Measurements from ENCODE around the gene BPGM. TPM values are rescaled to one million over a fixed set of nuclear protein-coding genes. Genes with fewer than 3 reads are reported as not detected.

Gene BPGM
- total and polyA plus RNA-seq, 9 of the 15 experiments (the other 6 are each of a cell fraction or from before 2014, with no cell fraction given): 14.1 to 46.1 (median 21.2) TPM

DNA sequence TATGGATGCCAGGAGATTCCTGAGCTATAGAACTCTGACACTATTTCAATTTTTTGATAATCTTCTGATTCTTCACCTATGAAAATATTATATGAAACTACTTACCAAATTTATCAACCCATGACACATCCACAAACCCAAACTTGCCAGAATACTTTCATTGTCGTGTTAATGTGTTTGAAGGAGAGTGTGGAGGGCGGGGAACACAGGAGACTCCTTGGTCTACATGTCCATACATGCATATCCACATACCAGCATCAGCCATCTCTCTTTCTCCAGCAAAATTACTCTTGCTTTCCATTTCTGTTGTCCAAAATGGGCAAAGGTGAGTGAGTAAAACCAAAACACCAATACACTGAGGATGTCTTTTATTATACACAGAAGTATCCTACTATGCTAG lies 23.5 kb upstream of the BPGM start (continued):
- TF ChIP-seq, protein P1, sequence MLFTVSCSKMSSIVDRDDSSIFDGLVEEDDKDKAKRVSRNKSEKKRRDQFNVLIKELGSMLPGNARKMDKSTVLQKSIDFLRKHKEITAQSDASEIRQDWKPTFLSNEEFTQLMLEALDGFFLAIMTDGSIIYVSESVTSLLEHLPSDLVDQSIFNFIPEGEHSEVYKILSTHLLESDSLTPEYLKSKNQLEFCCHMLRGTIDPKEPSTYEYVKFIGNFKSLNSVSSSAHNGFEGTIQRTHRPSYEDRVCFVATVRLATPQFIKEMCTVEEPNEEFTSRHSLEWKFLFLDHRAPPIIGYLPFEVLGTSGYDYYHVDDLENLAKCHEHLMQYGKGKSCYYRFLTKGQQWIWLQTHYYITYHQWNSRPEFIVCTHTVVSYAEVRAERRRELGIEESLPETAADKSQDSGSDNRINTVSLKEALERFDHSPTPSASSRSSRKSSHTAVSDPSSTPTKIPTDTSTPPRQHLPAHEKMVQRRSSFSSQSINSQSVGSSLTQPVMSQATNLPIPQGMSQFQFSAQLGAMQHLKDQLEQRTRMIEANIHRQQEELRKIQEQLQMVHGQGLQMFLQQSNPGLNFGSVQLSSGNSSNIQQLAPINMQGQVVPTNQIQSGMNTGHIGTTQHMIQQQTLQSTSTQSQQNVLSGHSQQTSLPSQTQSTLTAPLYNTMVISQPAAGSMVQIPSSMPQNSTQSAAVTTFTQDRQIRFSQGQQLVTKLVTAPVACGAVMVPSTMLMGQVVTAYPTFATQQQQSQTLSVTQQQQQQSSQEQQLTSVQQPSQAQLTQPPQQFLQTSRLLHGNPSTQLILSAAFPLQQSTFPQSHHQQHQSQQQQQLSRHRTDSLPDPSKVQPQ (CRISPR knock-in tag; IDR thresholded peaks at IDR 0.05; ENCODE audit: borderline replicate concordance): no peak
- TF ChIP-seq, protein P2, sequence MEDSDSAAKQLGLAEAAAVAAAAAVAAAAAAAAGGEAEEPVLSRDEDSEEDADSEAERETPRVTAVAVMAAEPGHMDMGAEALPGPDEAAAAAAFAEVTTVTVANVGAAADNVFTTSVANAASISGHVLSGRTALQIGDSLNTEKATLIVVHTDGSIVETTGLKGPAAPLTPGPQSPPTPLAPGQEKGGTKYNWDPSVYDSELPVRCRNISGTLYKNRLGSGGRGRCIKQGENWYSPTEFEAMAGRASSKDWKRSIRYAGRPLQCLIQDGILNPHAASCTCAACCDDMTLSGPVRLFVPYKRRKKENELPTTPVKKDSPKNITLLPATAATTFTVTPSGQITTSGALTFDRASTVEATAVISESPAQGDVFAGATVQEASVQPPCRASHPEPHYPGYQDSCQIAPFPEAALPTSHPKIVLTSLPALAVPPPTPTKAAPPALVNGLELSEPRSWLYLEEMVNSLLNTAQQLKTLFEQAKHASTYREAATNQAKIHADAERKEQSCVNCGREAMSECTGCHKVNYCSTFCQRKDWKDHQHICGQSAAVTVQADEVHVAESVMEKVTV (CRISPR knock-in tag; IDR thresholded peaks at IDR 0.05): no peak

DNA sequence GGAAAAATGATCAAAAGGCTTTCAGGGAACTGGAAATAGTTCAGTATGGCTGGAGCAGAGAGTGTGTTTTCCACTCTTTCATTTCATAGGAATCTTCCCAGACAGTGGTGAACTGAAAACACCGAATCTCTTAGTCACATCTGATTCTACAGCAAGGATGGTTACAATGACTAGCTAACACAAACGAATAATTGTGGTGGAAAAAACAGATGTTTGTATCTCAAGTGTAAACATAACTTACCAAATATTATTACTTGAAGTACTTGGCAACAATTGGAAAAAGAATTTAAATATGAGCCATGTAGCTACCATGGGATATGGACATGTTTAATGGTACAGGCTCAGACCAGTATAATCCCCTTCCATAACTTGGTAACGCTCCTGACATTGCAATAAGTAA lies 21.1 kb upstream of the BPGM start:
- DNase-seq (ENCODE audit: extremely low read depth in 1 of 4, low spot score in 3 of 4): no peak
- in situ Hi-C loops (cut with MboI): loop anchor here (5.0 kb wide), 1 partner anchor 322 kb away; no protein-coding TSS in a partner anchor
- H3K9me1 ChIP-seq (ENCODE audit: control insufficient read depth, insufficient read depth, low read length): no peaks in the 10 kb centered on the region
- no peaks in the 10 kb centered on the region for H3K79me2 ChIP-seq (ENCODE audit: control insufficient read depth, insufficient read depth, low read length)
- H3K27me3 ChIP-seq (ENCODE audit: control insufficient read depth in 2 of 2, insufficient read depth in 2 of 2, low read length in 2 of 2): peaks cover 0 to 9% of the 10 kb centered on the region in 2 experiments; a peak in 1 of 5 replicates
- H3K4me3 ChIP-seq: no peak overlapping the region
- no peak overlapping the region for H3K9ac ChIP-seq (ENCODE audit: insufficient read depth in 1 of 2, low read depth in 2 of 2, low read length in 2 of 2)
- no peaks in the 10 kb centered on the region for H4K20me1 ChIP-seq (replicated peaks; ENCODE audit: control insufficient read depth, insufficient read depth, low read length)
- WGBS (ENCODE audit: insufficient coverage, low coverage, missing lambda C conversion rate): 0% methylated on average over 3 of the region's 3 CpGs
- no peak overlapping the region for H3K4me2 ChIP-seq (ENCODE audit: insufficient read depth, low read length)
- ChIA-PET CTCF (ENCODE audit: low intra/inter-chr PET ratio) (no interaction called here), POLR2A (interaction anchor here (0.5 to 1.0 kb wide), 3 partner anchors 12 to 71 kb away, joined by 3 to 4 read pairs (median 4); partner anchors contain the start of gene BPGM)
- no TSS peak for BruUV-seq (replicated peaks)
- H3K9me3 ChIP-seq (replicated peaks; ENCODE audit: control insufficient read depth, insufficient read depth, low read depth, low read length): no peaks in the 10 kb centered on the region
- H2AFZ ChIP-seq (ENCODE audit: low read depth, low read length): no peak overlapping the region
- H3K4me1 ChIP-seq (replicated peaks in 1 of 2; ENCODE audit: control insufficient read depth in 2 of 2, insufficient read depth in 2 of 2, low read length in 2 of 2): no peaks in the 10 kb centered on the region
- FAIRE-seq: no peak
- no peak for ATAC-seq
- no peaks in the 10 kb centered on the region for H3K36me3 ChIP-seq (ENCODE audit: control insufficient read depth, insufficient read depth, low read length)
- intact Hi-C loops (cut with micrococcal nuclease): no loop called here
- no peak overlapping the region for H3K27ac ChIP-seq (ENCODE audit: extremely low read depth, low read depth, low read length)
- TF ChIP-seq PPARD (CRISPR knock-in tag; IDR thresholded peaks at IDR 0.05) (no peak), NCOA1 (IDR thresholded peaks at IDR 0.05; ENCODE audit: low read depth) (no peak), BRD9 (IDR thresholded peaks at IDR 0.05; ENCODE audit: low read depth, partially characterized antibody) (no peak), MTA3 (IDR thresholded peaks at IDR 0.05; ENCODE audit: borderline replicate concordance) (no peak), KAT2B (IDR thresholded peaks at IDR 0.05; ENCODE audit: low read depth, low read length) (no peak), ILK (tag; IDR thresholded peaks at IDR 0.05; ENCODE audit: borderline replicate concordance, low read depth) (no peak), MYBL2 (IDR thresholded peaks at IDR 0.05; ENCODE audit: low read depth) (no peak), MYBL2 (CRISPR knock-in tag; IDR thresholded peaks at IDR 0.05; ENCODE audit: borderline replicate concordance) (no peak), MXI1 (IDR thresholded peaks at IDR 0.05; ENCODE audit: low read depth, low read length) (no peak), ZNF239 (CRISPR knock-in tag; IDR thresholded peaks at IDR 0.05) (no peak)
- TF ChIP-seq, protein P3, sequence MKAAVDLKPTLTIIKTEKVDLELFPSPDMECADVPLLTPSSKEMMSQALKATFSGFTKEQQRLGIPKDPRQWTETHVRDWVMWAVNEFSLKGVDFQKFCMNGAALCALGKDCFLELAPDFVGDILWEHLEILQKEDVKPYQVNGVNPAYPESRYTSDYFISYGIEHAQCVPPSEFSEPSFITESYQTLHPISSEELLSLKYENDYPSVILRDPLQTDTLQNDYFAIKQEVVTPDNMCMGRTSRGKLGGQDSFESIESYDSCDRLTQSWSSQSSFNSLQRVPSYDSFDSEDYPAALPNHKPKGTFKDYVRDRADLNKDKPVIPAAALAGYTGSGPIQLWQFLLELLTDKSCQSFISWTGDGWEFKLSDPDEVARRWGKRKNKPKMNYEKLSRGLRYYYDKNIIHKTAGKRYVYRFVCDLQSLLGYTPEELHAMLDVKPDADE (conservative IDR thresholded peaks at IDR 0.05; ENCODE audit: control insufficient read depth, low read depth, low read length): no peak
- TF ChIP-seq, protein P4, sequence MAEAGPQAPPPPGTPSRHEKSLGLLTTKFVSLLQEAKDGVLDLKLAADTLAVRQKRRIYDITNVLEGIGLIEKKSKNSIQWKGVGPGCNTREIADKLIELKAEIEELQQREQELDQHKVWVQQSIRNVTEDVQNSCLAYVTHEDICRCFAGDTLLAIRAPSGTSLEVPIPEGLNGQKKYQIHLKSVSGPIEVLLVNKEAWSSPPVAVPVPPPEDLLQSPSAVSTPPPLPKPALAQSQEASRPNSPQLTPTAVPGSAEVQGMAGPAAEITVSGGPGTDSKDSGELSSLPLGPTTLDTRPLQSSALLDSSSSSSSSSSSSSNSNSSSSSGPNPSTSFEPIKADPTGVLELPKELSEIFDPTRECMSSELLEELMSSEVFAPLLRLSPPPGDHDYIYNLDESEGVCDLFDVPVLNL (CRISPR knock-in tag; IDR thresholded peaks at IDR 0.05; ENCODE audit: low read depth): no peak

Measured in K562 (cell line).